HepG2 (cell line): Measurements from ENCODE around the gene CSTPP1. TPM values are rescaled to one million over a fixed set of nuclear protein-coding genes. Genes with fewer than 3 reads are reported as not detected.
A peak's percentile ranks its signal among the peaks of the same experiment; 100 is the strongest.

ENCODE experiments used
- CBFB ChIP-seq: sonication (generic); formaldehyde crosslinking; IDR thresholded peaks from 2 replicates; pipeline ENCODE4 v1.4.0; 2020; ENCODE audit warnings: missing genetic modification reagents
- KDM1A ChIP-seq: IDR thresholded peaks from 2 replicates; pipeline ENCODE4 v1.6.1; 2016; ENCODE audit warnings: missing compliant biosample characterization
- MTA3 ChIP-seq: sonication (generic); formaldehyde crosslinking; IDR thresholded peaks from 2 replicates; pipeline ENCODE4 v1.4.0; 2020; ENCODE audit warnings: missing genetic modification reagents
- NCOA5 ChIP-seq: sonication (generic); formaldehyde crosslinking; IDR thresholded peaks from 2 replicates; pipeline ENCODE4 v1.4.0; 2020; ENCODE audit warnings: missing genetic modification reagents
- PRPF4 ChIP-seq: fragments of 200-400 bp; formaldehyde crosslinking; IDR thresholded peaks from 2 replicates; pipeline ENCODE4 v1.6.1; 2016; ENCODE audit warnings: low read length, low read depth; ENCODE audit not compliant: poor library complexity, severe bottlenecking
- SAFB2 ChIP-seq: sonication (generic); formaldehyde crosslinking; IDR thresholded peaks from 2 replicates; pipeline ENCODE4 v1.5.1; 2020; ENCODE audit warnings: missing genetic modification reagents, low read depth, mild to moderate bottlenecking, borderline replicate concordance
- SOX13 ChIP-seq, 3 experiments: fragments of 450-650 bp in 1 of 3; sonication (generic) in 1 of 3; formaldehyde crosslinking in 1 of 3; IDR thresholded peaks in 2 of 3; conservative IDR thresholded peaks in 1 of 3; 2 replicates each; pipeline versions ENCODE4 v1.5.0 to v1.6.1; 2016 to 2020; ENCODE audit warnings: antibody characterized with exemption in 1 of 3, mild to moderate bottlenecking in 1 of 3, missing compliant biosample characterization in 1 of 3, missing genetic modification reagents in 1 of 3, moderate library complexity in 1 of 3
- ZBTB37 ChIP-seq: sonication (generic); formaldehyde crosslinking; IDR thresholded peaks from 2 replicates; pipeline ENCODE4 v1.4.0; 2020; ENCODE audit warnings: mild to moderate bottlenecking, missing genetic modification reagents
- ZBTB7B ChIP-seq: sonication (generic); formaldehyde crosslinking; IDR thresholded peaks from 2 replicates; pipeline ENCODE4 v1.4.0; 2020; ENCODE audit warnings: missing genetic modification reagents
- ZFP91 ChIP-seq: sonication (generic); formaldehyde crosslinking; IDR thresholded peaks from 2 replicates; pipeline ENCODE4 v1.9.0; 2022; ENCODE audit warnings: missing genetic modification reagents, mild to moderate bottlenecking, borderline replicate concordance
- ZMAT3 ChIP-seq: sonication (generic); formaldehyde crosslinking; conservative IDR thresholded peaks from 2 replicates; pipeline ENCODE4 v1.7.0; 2021; ENCODE audit warnings: missing genetic modification reagents
- ZNF501 ChIP-seq: sonication (generic); formaldehyde crosslinking; IDR thresholded peaks from 2 replicates; pipeline ENCODE4 v1.5.1; 2020; ENCODE audit warnings: mild to moderate bottlenecking, moderate library complexity, missing genetic modification reagents
- ZNF616 ChIP-seq: sonication (generic); formaldehyde crosslinking; IDR thresholded peaks from 2 replicates; pipeline ENCODE4 v1.5.0; 2020; ENCODE audit warnings: low read depth, mild to moderate bottlenecking, missing genetic modification reagents
- ZNF766 ChIP-seq: sonication (generic); formaldehyde crosslinking; IDR thresholded peaks from 2 replicates; pipeline ENCODE4 v1.5.0; 2020; ENCODE audit warnings: missing genetic modification reagents, borderline replicate concordance
- polyA plus RNA-seq, 8 experiments: library from polyadenylated mRNA; depleted of rRNA in 3 of 8; stranded (reverse) in 7 of 8; unstranded in 1 of 8; fragments of >200 nt; fragmentation: Illumina TruSeq in 4 of 8; extraction: Trizol in 4 of 8; gene quantifications; 2 replicates each; pipeline versions ENCODE4 v1.2.1 to v1.2.3, GENCODE V29; 2011 to 2016; ENCODE audit warnings: low read depth in 4 of 8, missing spikeins in 1 of 8, mixed read lengths in 1 of 8; ENCODE audit not compliant: insufficient read depth in 1 of 8
- total RNA-seq, 5 experiments: library from RNA; depleted of rRNA; stranded (reverse); fragments of >200 nt; fragmentation: Illumina TruSeq; extraction: Trizol; gene quantifications; 2 replicates each; pipeline ENCODE4 v1.2.3, GENCODE V29; 2016; ENCODE audit warnings: low read depth in 1 of 5
- TF ChIP-seq, protein P1 (sequence below): sonication (generic); formaldehyde crosslinking; IDR thresholded peaks from 2 replicates; pipeline ENCODE4 v1.4.0; 2020; ENCODE audit warnings: missing genetic modification reagents
- TF ChIP-seq, protein P2 (sequence below): sonication (generic); formaldehyde crosslinking; IDR thresholded peaks from 2 replicates; pipeline ENCODE4 v1.4.0; 2020; ENCODE audit warnings: missing genetic modification reagents
- TF ChIP-seq, protein P3 (sequence below): IDR thresholded peaks from 2 replicates; pipeline ENCODE4 v1.6.1; 2016; ENCODE audit warnings: low read depth

Gene CSTPP1
- total and polyA plus RNA-seq, 2 of the 13 experiments (the other 11 are each of a cell fraction or from before 2014, with no cell fraction given): 12.3 to 14.6 TPM

- TF ChIP-seq, protein P1, sequence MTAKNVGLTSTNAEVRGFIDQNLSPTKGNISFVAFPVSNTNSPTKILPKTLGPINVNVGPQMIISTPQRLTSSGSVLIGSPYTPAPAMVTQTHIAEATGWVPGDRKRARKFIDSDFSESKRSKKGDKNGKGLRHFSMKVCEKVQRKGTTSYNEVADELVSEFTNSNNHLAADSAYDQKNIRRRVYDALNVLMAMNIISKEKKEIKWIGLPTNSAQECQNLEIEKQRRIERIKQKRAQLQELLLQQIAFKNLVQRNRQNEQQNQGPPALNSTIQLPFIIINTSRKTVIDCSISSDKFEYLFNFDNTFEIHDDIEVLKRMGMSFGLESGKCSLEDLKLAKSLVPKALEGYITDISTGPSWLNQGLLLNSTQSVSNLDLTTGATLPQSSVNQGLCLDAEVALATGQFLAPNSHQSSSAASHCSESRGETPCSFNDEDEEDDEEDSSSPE (CRISPR knock-in tag): peak; percentile 24
- TF ChIP-seq ZNF766 (CRISPR knock-in tag): no peak
- TF ChIP-seq PRPF4: peak; percentile 78
- TF ChIP-seq ZBTB37 (CRISPR knock-in tag): peak; percentile 81
- TF ChIP-seq, protein P2, sequence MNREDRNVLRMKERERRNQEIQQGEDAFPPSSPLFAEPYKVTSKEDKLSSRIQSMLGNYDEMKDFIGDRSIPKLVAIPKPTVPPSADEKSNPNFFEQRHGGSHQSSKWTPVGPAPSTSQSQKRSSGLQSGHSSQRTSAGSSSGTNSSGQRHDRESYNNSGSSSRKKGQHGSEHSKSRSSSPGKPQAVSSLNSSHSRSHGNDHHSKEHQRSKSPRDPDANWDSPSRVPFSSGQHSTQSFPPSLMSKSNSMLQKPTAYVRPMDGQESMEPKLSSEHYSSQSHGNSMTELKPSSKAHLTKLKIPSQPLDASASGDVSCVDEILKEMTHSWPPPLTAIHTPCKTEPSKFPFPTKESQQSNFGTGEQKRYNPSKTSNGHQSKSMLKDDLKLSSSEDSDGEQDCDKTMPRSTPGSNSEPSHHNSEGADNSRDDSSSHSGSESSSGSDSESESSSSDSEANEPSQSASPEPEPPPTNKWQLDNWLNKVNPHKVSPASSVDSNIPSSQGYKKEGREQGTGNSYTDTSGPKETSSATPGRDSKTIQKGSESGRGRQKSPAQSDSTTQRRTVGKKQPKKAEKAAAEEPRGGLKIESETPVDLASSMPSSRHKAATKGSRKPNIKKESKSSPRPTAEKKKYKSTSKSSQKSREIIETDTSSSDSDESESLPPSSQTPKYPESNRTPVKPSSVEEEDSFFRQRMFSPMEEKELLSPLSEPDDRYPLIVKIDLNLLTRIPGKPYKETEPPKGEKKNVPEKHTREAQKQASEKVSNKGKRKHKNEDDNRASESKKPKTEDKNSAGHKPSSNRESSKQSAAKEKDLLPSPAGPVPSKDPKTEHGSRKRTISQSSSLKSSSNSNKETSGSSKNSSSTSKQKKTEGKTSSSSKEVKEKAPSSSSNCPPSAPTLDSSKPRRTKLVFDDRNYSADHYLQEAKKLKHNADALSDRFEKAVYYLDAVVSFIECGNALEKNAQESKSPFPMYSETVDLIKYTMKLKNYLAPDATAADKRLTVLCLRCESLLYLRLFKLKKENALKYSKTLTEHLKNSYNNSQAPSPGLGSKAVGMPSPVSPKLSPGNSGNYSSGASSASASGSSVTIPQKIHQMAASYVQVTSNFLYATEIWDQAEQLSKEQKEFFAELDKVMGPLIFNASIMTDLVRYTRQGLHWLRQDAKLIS (CRISPR knock-in tag): no peak
- no peak for TF ChIP-seq KDM1A (CRISPR knock-in tag)
- TF ChIP-seq MTA3 (CRISPR knock-in tag): no peak
- TF ChIP-seq NCOA5 (CRISPR knock-in tag): no peak
- TF ChIP-seq, protein P3, sequence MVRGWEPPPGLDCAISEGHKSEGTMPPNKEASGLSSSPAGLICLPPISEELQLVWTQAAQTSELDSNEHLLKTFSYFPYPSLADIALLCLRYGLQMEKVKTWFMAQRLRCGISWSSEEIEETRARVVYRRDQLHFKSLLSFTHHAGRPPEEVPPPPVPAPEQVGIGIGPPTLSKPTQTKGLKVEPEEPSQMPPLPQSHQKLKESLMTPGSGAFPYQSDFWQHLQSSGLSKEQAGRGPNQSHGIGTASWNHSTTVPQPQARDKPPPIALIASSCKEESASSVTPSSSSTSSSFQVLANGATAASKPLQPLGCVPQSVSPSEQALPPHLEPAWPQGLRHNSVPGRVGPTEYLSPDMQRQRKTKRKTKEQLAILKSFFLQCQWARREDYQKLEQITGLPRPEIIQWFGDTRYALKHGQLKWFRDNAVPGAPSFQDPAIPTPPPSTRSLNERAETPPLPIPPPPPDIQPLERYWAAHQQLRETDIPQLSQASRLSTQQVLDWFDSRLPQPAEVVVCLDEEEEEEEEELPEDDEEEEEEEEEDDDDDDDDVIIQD (CRISPR knock-in tag): no peak
- TF ChIP-seq ZMAT3: no peak
- TF ChIP-seq ZBTB7B (CRISPR knock-in tag): peak; percentile 63; the same call in 1 of the 2 replicates
- TF ChIP-seq ZFP91 (CRISPR knock-in tag): peak; percentile 71; the same call in 1 of the 2 replicates
- TF ChIP-seq CBFB (CRISPR knock-in tag): no peak
- TF ChIP-seq SOX13 (IDR thresholded peaks at IDR 0.05): no peak
- TF ChIP-seq SOX13 (CRISPR knock-in tag; conservative IDR thresholded peaks at IDR 0.05 in 1 of 2, IDR thresholded peaks at IDR 0.05 in 1 of 2): peak in 1 of 2 experiments; percentile 32; a peak in 2 of 4 replicates
- 0 out of 2 replicates have a peak, but pooled peaks have one; percentile 43 for TF ChIP-seq ZNF501 (CRISPR knock-in tag)
- no peak for TF ChIP-seq SAFB2
- TF ChIP-seq ZNF616: 0 out of 2 replicates have a peak, but pooled peaks have one; percentile 2
Measured at GRCh38 chr11:47185305-47186075, 248.9 kb downstream of the CSTPP1 start (continued).
